Adrenal gland (tissue), 12 donors: Measurements from ENCODE around the gene IFNA5. TPM values are rescaled to one million over a fixed set of nuclear protein-coding genes. Genes with fewer than 3 reads are reported as not detected.

ENCODE experiments used
- DNase-seq, 7 donors: peaks; one replicate each; pipeline ENCODE4 v3.0.0-alpha.2; 2019 to 2020
- H3K27ac ChIP-seq, 5 donors: fragments of 200-600 bp; sonication (generic) in 4 of 5; 1 replicate in 3 of 5; 2 replicates in 2 of 5; pipeline versions ENCODE4 v1.5.1 to v1.8.0; 2016 to 2020; ENCODE audit warnings: mild to moderate bottlenecking in 1 of 5
- H3K27me3 ChIP-seq: fragments of 200-600 bp; 2 replicates; pipeline ENCODE4 v1.8.0; 2021
- H3K36me3 ChIP-seq, 2 donors: fragments of 200-600 bp; replicated peaks in 1 of 2; 1 replicate in 1 of 2; 2 replicates in 1 of 2; pipeline versions ENCODE4 v1.5.1 to v1.8.0; 2018 to 2022
- H3K4me1 ChIP-seq, 2 donors: fragments of 200-600 bp; replicated peaks in 1 of 2; 1 replicate in 1 of 2; 2 replicates in 1 of 2; pipeline versions ENCODE4 v1.5.1 to v1.8.0; 2018 to 2021
- H3K4me3 ChIP-seq, 4 donors: fragments of 200-600 bp; sonication (generic) in 3 of 4; one replicate each; pipeline ENCODE4 v1.5.1; 2016 to 2018
- H3K9me3 ChIP-seq, 3 donors: fragments of 200-600 bp; sonication (generic) in 1 of 3; replicated peaks in 1 of 3; 1 replicate in 2 of 3; 2 replicates in 1 of 3; pipeline versions ENCODE4 v1.5.1 to v1.8.0; 2016 to 2021
- CTCF ChIP-seq, 6 experiments: fragments of 450-650 bp in 4 of 6; fragments of 200-600 bp in 2 of 6; sonication (generic) in 1 of 6; IDR thresholded peaks; 1 replicate in 5 of 6; 2 replicates in 1 of 6; pipeline versions ENCODE4 v1.5.1 to v1.8.0; 2016 to 2021; ENCODE audit warnings: antibody characterized with exemption in 6 of 6, mild to moderate bottlenecking in 2 of 6, moderate library complexity in 1 of 6
- POLR2A ChIP-seq, 2 donors: fragments of 450-650 bp; IDR thresholded peaks; one replicate each; pipeline ENCODE4 v1.6.1; 2017; ENCODE audit warnings: antibody characterized with exemption in 2 of 2, mild to moderate bottlenecking in 2 of 2, moderate library complexity in 1 of 2
- WGBS, 4 donors: extraction: QIAGEN DNeasy Blood & Tissue Kit in 2 of 4; methylation state at CpG; one replicate each; pipeline versions ENCODE4 v1.1.5 to v1.1.7; 2013 to 2017; 5-methylcytosine and 5-hydroxymethylcytosine counted together
- intact Hi-C, 2 donors: fragments of 100-400 bp; cut with DNase I; formaldehyde crosslinking; loops; one replicate each; pipeline versions ENCODE4 v1.14.1 to v1.15.0; 2022 to 2023
- polyA plus RNA-seq, 3 donors: library from polyadenylated mRNA; stranded (reverse); fragments of 200-250 nt in 2 of 3; fragments of 350-450 nt in 1 of 3; fragmentation: Illumina TruSeq in 1 of 3; extraction: RNeasy Lipid Tissue Mini Kit (QIAGEN cat#74804) in 1 of 3; gene quantifications; one replicate each; pipeline ENCODE4 v1.2.3, GENCODE V29; 2013 to 2014
- total RNA-seq, 9 donors: library from RNA; depleted of rRNA in 4 of 9; stranded (reverse); fragments of >200 nt in 4 of 9; fragments of 120-200 nt in 1 of 9; fragmentation: NEBNext Ultra II Directional in 1 of 9; extraction: Animal tissue kit (Norgen Biotek cat#: 25700) in 1 of 9; gene quantifications; one replicate each; pipeline versions ENCODE4 v1.1.0 to v1.2.4, GENCODE V29; 2013 to 2023
- donor health status: healthy with polysubstance abuse.
- donor health status: Bipolar disorder and iron deficiency.
- donor health status: DM: yes; HTN: yes; CAD: no.
- donor health status: DM: no; HTN: no; CAD: no.
- donor health status: DM: no; HTN: no; CAD: no.
- donor health status: DM: yes; HTN: yes; CAD: no.

Gene IFNA5
- total and polyA plus RNA-seq, 12 donors: 0.72 TPM; not detected in 11

DNA sequence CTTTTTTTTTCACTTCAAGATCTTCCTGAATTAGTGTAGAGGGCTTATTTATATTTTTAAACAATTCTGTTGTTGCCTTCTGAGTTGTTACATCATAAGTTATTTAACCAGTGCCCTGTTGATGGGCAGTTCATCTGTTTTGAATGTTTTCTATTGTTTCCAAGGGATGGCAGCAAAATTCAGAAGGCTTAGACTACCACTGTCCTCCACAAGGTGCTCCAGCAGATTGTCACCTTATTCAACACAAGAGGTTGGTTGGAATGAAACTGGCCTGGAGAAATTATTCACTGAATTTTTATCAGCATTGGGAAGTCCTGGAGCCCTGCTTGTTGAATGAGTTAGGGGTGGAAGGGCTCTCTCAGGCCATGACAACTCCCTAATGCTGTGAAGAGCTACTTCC, 31.3 kb upstream of the IFNA5 start:
- no peak for TF ChIP-seq CTCF (IDR thresholded peaks at IDR 0.05)
- intact Hi-C loops: no loop called here
- H3K27me3 ChIP-seq: peaks cover 2% of the 10 kb centered on the region
- H3K27ac ChIP-seq: no peak overlapping the region
- DNase-seq: no peak
- no peaks in the 10 kb centered on the region for H3K36me3 ChIP-seq
- H3K9me3 ChIP-seq: no peaks in the 10 kb centered on the region
- H3K4me1 ChIP-seq: peaks cover 18 to 31% of the 10 kb centered on the region in 2 donors
- H3K4me3 ChIP-seq: no peak overlapping the region

DNA sequence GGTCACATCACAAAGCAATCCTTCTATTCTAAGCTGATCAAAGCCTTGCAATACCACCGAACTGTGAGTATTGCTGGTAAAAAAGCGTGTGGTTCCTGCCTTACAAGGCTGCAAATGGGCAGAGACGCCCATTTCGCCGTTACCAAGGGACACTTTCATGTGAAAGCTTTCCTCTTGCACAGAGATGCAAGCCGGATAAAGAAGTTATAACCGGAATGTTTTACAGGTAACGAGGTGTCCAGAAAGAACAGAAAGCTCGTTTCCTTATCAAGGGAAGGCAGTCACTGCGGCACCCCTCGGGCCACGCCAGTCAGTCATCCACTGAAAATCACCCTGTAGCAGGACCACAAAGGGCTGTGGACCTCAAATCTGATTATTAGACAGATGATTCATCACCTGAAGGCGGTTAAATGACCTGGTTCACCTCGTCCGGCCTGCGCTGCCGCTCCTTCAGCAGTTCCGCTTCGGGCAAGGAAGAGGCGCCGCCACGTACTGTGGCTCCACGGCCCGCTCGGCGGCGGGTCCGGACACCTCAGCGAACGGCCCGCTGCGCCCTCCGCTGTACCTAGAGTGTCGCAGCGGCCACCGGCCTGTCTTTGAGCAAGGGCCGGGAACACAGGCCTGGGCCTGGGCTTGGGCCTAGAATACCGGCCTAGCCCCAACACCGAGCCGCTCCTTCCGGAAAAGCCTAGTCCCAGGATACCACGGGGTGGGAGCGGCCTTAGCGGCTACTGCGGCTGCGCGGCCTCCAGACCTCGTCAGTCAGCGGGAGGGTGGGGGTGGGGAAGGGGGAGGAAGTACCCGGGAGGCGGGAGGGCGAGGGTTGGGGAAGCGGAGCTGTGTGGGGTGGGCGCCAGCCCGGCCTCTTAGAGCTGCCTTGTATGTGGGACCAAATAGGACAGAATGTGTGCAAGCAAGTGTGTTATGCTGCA, 29.9 kb upstream of the IFNA5 start, which contains the start of gene KLHL9:
TSS of gene KLHL9 (minus strand) at position 704 of the 932 bp plus-strand sequence. CDS start at position 159, 545 bp downstream.
- H3K27ac ChIP-seq: peak within 1 kb of the TSS; percentile 85 to 98 (median 94)
- H3K36me3 ChIP-seq: no peaks in the 10 kb centered on the region
- WGBS, 4 donors: 0 to 1% (median 1%) methylated on average over 14 to 55 of the region's 55 CpGs
- peaks cover 27 to 46% of the 10 kb centered on the region in 2 donors for H3K4me1 ChIP-seq
- intact Hi-C loops: no loop called here
- TF ChIP-seq CTCF (IDR thresholded peaks at IDR 0.05) (no peak), POLR2A (IDR thresholded peaks at IDR 0.05) (peak; percentile 53 to 72)
- H3K4me3 ChIP-seq: peak within 1 kb of the TSS; percentile 68 to 96 (median 86)
- no peaks in the 10 kb centered on the region for H3K9me3 ChIP-seq
- H3K27me3 ChIP-seq: no peaks in the 10 kb centered on the region
- DNase-seq: peak; percentile 94 to 96 (median 94)

GRCh38 chr9:21333226-21333625, 28.1 kb upstream of the IFNA5 start:
- Histone ChIP-seq H3K27ac (no peak overlapping the region), H3K4me1 (peaks cover 27 to 53% of the 10 kb centered on the region in 2 donors), H3K9me3 (no peaks in the 10 kb centered on the region), H3K27me3 (no peaks in the 10 kb centered on the region), H3K4me3 (peak overlapping the region in 1 of 4 donors; percentile 0), H3K36me3 (no peaks in the 10 kb centered on the region)
- 96 to 100% (median 98%) methylated on average over 2 of the region's 2 CpGs for WGBS, 4 donors
- DNase-seq: no peak
- no peak for TF ChIP-seq POLR2A (IDR thresholded peaks at IDR 0.05)
- TF ChIP-seq CTCF (IDR thresholded peaks at IDR 0.05): no peak
- intact Hi-C loops: no loop called here

DNA sequence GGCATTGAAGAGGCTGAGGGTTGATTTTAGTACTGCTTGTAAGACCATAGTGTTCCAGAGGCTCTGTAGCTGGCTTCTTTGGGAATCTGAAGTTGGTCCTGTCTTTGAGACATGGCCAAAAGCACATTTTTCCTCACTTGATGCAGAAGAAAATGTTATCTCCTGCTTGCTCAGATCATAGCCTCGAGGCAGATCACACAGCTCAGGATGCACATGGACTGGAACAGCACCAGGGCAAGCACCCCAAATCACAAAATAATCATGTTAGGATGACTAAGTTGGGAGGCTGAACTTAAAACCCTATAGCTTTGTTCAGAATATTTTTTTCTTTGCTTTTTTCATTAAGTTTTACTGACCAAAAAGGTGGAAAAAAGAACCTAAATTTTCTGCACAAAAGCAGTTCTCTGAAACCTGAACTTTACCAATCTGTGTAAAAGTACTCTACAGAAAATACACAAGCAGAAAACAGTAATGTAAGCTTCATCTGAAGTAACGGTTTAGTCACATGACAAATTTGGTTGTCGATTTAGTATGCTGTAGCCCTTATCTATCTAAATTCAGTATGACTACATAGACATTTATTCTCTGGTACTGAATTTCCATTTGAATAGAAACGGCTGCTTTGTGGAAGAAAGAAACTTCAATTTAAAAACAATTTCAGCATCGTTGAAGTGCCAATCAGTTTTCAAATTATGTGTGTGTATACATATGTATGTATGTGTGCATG, 26.7 kb upstream of the IFNA5 start:
- TF ChIP-seq POLR2A (IDR thresholded peaks at IDR 0.05) (no peak), CTCF (IDR thresholded peaks at IDR 0.05) (no peak)
- Histone ChIP-seq H3K27ac (no peak overlapping the region), H3K4me1 (peaks cover 27 to 53% of the 10 kb centered on the region in 2 donors), H3K36me3 (no peaks in the 10 kb centered on the region), H3K9me3 (no peaks in the 10 kb centered on the region), H3K4me3 (peak overlapping the region in 1 of 4 donors; percentile 9), H3K27me3 (no peaks in the 10 kb centered on the region)
- 54 to 64% (median 57%) methylated on average over 5 of the region's 5 CpGs for WGBS, 4 donors
- no peak for DNase-seq
- intact Hi-C loops: no loop called here
